ENCODE measurements around the gene GLA.

The GLA gene

DNA sequence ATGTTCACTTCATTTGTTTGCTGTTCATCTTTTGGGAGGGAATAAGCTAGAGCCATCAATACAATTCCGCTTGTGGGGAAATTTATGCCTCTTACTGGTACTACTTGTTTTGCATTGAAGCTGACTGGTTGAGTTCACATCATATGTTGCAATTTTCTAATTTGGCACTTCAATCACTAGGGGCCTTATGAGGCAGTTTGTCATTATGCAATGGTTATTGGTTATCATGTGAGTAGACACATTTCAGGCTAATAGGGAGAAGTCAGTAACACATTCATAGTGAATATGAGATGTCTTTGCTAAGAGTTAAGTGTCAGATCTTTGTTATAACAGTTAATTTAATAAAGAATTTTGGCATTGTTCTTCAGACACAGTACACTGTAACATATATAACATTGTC, 11.9 kb downstream of the GLA start:
- no peak for DNase-seq

DNA sequence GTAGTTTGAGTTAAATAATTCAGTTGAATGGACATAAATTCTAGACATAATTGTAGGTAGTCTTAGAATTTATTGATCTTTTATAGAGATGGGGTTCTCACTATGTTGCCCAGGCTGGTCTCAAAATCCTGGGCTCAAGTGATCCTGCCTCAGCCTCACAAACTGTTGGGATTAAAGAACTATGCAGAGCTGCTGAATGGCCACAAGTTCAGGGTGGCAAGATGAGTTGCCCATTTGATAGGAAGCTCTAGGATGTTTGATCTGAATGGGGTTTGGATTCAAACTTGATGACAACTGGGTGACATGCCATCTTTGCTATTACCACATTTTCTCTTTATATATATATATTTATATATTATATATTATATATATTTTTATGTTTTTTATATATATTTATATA, 13.4 kb downstream of the GLA start:
- DNase-seq = no peak

DNA sequence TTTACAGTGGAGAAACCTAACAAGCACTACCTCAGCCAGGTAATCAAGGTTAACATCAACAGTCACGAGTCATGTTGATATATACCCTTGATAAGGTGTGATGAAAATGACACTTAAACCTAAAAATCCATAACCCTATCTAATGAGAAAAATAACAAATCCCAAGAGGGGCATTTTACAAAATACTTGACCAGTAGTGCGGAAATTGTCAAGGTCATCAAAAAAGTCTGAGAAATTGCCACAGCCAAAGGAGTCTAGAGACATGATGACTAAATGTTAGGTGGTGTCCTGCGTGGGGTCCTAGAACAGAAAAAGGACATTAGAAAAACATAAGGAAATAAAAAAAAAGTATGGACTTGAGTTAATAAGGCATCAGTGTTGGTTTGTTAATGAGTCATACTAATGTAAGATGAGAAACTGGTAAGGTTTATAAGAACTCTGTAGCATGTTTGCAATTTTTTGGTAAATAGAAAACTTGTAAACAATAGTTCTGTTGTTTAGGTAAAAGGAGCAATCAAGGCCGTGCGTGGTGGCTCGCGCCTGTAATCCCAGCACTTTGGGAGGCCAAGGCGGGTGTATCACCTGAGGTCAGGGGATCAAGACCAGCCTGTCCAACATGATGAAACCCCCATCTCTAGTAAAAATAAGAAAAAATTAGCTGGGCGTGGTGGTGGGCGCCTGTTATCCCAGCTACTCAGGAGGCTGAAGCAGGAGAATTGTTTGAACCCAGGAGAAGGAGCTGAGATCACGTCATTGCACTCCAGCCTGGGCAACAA, 14.0 kb downstream of the GLA start:
- DNase-seq = no peak

DNA sequence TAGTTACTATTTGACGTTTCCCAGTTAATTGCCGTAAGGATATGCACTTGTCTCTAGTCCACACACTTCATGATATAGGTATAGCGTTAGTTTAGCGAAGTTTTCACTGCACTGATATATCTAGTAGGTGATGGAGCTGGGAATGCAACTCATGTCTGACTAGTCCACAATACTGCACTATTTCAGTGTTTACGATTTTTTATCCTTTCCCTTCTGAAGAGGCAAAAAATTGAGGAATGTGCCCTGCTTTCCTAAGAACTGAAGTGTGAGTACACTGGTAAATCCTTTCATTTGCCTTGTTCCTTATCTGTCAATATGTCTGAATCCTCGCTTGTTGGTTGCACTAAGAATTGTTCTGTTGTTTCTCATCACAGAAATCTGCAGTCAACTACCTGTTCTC, 15.9 kb downstream of the GLA start:
- no peak for DNase-seq

DNA sequence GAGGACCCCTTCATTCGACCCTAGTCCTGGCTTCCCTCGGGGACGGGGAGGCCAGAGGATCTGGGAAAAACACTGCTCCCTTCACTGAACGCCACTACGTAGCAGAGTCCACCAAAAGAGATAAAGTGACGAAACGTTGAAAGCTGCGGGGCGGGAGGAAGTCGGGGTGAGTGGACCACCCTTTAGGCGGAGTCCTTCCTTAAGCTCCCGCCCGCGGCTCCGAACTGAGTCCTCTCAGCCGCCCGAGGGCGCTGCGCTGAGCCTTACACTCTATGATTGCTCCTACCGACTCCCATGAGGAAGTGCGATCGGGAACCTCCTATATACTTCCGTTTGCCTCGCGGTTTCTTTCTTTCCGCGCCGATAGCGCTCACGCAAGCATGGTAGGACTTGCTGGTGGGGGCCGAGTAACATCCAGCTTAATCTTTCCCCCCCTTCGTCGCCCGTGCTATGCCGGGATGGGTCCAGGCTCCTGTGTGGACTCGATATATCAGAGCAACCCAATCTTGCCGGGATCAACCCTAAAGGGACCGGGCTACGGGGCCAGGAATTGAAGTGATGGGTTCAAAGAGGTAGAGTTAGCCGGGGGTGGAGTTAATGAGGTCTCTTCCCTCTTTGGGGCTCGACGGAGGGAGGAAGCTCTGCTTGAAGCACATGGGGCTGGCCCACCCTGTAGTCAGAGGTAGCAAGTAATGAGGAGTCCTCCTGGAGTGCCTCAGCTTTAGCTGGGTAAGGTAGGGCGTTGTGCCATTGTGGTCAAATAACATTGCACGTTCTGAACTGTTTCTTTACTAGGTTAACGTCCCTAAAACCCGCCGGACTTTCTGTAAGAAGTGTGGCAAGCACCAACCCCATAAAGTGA, 16.8 kb downstream of the GLA start, which contains the start of gene RPL36A:
Gene RPL36A, plus strand, starts transcription at position 348 of the 862 bp plus-strand sequence. Its CDS starts 33 bp downstream, at position 381.
- DNase-seq = peak; percentile 91

DNA sequence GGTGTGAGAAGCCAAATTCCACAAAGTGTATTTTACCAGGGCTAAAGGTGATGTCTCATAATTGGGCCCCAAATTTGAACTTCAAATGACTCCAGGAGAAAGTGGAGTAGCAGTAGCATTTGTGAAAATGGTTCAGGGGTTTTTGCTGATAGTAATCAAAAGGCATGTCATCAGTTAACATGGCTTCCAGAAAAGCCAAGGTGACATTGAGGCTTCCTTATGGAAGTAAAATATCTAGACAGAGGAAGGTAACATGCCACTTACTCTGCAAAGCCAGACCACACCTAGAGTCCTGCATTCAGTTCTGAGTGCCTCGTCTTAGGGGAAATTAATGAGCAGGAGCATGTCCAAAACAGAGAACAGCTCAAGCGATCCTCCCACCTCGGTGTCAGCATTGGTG, 19.1 kb downstream of the GLA start:
- DNase-seq = no peak

DNA sequence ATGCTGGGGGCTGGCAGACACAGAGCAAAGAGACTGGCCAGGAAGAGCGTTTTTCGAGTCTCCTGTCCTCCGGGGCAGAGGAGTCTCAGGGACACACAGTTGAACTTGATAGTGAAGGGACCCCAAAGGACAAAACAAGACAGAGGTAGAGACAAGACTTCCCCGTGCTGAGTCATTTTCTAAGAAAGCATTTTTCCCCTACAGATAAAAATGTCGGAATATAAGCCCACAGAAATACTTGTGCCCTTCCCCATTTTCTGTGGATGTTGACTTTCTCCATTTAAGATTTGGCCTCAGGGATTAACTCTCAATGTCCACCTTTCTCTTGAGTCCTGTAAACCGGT, 21.2 kb downstream of the GLA start:
- no peak for DNase-seq

DNA sequence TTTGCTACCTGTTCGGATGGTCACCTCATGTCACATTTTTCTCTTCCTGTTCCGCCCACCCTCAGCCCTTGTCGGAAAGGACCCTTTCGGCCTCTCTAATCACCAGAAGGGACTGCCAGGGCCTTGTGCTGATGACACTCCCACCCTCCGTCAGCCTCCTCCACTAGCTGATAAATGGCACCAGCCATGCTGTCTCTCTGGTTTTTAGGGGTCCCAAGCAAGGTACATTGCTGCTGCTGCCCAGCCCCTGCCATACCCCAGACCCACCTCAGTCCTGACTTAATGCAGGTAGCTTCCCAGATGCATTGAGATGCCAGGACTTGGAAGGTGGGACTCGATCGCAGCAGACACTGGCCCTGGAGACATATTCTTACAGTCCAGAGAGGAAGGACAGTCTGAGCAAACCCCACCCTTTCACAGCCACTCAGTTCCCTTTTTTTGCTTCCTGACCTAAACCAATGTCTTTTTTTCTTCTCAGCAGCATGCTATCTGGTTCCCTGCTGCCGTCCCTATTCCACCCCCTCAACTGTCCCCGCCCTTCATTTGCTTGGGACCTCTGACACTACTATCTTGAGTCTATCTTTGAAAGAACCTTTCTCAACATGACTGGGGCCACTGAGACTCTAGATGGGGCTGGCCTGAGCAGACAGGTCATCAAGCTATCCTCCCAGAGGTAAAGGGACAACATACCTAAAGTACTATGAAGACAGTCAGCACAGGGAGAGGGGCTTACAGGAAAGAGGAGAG, 21.8 kb downstream of the GLA start, which contains the start of gene BTK:
Gene BTK, minus strand, starts transcription at position 397 of the 747 bp plus-strand sequence. CDS start 10,907 bp downstream, outside the sequence.
- DNase-seq = no peak

DNA sequence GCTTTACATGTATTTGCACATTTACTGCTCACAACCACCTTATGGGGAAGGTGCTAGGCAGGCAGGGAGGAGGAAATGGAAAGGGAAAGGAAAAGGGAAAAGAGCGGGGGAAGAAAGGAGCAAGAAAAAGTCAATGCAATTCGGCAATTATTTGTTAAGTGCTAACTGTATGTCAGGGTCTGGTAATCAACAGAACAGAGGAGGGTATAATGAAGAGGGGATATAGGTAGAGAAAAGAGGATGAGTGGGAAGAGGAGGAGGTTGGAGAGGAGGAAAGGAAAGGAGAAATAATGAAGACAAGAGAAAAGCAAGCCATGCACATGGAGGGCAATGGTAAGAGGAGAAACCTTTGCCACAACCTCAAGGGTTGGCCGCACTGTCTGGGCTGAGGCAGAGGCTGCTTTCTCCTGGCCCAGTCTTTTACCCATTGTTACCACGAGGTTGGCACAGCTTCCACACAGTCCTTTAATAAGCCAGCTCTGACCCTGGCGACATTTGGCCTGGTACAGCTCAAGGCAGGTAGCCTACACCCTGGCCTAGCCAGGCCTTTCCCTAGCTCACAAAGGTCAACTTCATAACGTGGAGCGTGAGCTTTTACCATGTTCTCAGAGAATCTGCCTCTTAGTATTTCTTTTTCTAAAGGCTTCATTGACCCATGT, 22.6 kb downstream of the GLA start:
- DNase-seq = no peak

DNA sequence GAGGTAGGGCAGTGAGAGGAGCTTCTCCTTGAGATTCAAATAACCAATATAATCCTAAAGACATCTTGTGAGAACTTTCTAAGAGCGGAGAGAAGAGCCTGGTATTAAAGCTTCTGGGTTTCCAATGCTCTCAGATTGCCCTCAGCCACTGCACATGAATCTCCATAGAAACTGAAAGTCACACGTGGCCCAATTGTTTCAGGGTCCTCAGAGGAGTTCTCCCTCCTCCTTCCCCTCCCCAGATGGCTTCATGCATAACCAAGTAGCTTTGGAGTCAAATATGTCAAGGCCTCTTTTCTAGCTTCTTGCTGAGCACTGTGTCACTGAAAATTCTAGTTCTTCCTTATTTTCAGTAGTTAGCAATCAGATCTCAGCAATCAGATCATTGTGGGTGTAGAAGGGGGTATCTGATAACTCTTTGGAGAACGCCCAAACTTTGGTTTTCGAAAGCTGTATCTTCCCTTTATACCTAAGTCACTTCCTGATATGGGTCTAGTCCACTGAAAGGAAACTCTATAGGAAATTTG, 24.0 kb downstream of the GLA start:
- DNase-seq = no peak

DNA sequence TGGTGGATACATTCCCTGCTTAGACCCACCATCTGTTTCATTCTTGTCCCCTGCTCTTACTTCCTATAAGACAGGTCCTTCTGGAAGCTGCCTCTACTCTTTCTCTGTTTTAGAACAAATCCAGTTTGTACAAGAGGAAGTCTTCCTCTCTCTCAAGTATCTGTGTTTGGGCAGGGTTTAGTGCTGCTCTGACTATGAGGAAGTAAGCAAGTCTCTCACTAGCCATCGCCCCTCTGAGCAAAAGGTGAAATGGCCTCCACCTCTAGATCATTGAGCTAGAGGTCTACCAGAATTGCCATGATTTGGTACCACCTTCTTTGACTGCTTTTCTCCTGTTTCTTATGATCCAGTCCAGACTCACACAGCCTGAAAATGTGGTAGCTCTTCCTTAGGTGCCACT, 30.2 kb downstream of the GLA start:
- no peak for DNase-seq

DNA sequence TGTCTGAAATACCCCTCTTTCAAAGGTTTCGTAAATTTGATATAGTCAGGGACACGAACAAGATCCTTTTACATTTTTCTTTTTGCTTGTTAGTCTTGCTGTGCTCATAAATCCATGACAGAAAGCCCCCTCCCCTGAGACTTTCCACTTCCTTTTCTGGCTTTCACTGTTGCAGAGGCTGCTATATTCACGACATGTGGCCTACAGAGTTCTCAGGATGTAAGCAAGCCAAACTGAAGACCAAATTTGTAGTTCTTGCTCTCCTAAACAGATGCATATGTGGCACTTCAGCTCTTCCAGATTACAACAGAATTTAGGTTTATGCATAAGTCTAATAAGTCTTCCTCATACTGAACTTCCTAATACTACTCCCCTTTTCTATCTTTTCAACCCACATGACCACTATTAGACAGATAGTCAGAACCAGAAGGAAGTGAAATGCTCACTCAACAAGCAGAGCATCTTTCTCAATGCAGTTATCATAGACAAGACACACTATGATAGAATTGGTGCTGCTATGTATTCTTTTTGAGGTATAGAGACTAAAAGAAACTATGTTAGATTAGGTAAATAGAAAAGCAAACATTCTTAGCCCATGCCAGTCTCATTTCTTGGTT, 36.7 kb downstream of the GLA start:
- DNase-seq = no peak

DNA sequence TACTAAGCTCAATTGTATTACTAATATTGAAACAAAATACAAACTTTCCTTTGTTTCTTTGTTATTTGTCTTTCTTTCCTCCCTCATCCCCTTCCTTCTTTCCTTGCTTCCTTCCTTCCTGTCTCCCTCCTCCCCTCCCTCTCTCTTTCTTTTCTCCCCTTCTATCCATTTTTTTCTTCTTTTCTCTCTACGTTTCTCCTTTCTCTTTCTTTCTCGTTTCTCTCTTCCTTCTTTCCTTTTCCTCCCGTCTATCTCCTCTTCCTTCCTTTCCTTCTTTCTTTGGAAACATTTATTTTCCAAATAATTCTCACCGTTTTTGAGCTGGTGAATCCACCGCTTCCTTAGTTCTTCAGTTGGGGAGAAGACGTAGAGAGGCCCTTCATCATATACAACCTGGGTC, 38.0 kb downstream of the GLA start:
- no peak for DNase-seq

DNA sequence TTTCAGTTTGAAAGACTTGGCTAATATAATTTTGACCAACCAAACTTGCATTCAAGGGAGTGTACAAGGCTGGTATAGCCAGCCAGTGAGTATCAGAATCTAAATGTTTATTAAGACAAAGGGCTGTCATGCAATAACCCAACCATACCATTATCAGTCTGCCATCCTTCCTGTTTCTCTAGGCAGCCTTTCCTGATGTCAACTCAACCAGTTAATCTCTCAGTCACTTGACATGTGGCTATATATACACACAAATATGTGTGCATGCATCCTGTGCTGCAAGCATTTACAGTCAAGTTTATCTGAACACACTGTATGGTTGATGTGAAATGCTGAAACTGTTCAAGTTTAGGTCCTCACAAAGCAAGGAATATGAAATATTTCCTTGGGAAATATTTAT, 38.9 kb downstream of the GLA start:
- DNase-seq = no peak

DNA sequence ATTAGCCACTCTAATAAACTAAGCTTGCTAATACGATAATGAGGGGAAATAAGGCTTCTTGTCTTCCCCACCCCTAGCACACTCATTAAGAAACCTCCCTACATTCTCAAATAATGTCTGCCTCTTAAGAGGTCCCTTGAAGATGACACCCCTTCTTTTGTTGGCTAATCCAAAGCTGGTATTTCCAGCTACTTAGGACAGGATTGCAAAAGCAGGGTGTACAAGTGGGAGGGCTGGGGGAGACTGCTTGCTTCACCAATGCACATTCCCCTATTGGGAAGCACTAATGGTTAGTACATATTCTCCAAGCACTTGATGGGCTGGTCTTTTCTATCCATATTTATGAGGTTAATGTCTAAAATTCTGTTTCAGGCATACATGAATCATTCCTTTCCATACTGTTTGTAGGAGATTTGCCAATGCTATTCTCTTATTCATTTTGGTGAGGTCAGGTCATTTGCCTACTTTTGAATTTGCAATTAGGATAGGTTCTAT, 42.4 kb downstream of the GLA start:
- DNase-seq = no peak

DNA sequence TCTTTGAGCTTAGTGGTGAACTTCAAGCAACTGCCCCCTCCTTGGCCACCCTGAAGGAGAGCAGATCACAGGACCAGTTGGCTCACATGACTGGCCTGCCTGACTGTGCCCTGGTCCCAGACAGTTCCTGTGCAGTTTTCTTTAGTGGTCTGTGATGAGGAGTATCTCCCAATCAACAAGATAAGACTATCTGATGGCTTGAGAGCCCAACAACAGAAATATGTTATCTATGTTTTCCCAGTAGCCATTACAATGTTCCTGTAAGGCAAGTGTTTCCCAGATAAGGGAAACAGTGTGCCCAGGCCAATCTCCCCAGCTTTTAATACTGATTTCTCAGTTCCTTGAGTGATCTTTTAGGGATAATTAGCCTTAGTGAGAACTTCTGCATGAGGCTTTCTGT, 45.0 kb downstream of the GLA start:
- no peak for DNase-seq

DNA sequence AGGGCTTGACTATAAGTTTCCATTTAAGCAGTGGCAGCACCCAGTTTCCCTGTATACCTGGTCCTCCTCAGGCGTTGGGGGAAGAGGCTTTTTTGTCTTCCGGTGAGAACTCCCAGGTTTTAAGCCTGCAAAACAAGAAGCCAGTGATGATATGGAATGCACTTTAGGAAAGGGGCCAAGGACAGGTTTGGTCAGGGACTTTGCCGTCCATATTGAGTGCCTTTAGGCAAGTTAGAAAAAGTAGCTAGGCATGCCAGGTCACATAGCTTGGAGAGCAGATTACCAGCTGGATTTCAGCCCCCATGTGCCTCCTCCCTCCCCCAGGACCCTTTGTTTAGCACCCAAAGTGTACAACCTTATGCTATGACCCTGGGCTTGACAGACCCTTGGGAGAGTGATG, 45.6 kb downstream of the GLA start:
- DNase-seq = no peak

DNA sequence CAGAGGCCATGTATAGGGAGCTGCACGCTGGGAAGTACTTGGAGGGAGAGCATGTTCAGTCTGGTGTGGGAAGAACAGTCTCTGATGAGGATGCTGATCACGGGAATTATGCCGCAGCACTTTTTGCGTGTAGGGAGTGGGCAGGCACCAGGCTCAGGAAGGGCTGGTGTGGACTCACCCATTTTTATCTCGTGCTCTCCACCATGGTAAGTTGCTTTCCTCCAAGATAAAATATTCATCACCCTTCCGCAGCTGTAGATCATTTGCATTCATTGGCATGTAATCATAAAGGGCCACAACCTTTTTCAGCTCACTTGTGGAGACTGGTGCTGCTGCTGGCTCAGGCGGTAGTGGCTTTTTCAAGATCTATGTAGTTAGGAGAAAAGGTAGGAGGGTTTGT, 47.3 kb downstream of the GLA start:
- DNase-seq = no peak

DNA sequence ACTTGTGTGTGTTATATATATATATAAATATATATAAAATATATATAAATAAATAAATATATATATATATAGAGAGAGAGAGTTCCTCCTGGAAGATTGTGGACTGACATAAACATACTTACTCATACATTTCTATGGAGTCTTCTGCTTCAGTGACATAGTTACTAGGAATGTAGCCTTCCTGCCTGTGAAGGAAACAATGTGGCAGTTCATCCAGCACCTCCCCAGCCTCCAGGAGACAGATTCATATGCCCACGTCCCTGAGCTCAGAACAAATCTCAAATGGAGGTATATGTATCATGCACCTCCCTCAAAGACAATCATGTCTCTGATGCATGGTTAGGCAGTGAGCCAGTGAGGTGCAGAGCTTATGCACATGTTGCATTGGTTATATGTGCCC, 47.8 kb downstream of the GLA start:
- no peak for DNase-seq

DNA sequence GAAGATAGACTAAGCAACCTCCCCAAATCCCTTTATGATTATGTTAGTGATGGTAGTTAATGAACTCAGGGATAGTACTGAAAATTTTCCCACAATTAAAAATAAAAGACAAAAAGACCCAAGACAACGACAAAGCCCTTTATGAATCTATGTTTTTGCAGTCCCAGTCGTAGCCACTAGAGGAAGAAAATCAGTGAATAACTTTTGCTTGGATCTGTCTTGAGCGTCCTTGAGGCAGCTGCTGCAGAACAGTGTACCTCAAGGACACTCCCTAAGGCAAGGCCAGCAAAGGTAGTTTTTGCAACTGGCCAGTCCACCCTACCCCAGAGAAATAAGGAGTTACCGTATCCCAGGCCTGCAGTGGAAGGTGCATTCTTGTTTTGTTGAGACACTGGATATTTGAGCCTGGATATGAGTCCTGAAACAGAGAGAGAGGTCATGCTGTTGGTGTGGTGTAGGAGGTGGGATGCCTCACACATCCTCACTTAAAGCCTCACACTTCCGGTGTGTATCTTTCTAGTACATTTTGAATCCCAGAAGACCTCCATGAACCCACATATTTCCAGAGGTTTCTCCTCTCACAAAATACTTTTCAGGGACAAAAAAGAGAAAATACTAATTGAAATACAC, 50.4 kb downstream of the GLA start:
- DNase-seq = no peak

DNA sequence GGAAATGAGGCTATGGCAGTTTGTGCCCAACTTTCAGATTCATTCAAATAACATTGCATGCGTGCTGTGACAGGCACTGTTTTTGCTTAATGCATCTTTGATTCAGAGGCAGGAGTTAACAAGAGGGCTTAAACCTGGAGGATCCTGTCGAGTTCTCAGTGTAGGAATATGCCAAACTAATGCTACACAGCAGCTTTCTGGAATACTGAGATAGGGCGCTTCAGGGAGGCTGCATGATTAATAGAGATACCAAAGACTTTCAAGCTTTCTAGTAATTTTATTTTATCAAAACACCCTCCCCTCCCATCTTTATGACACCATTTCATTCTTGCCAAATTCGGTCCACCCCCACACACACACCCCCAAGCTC, 58.5 kb downstream of the GLA start:
- DNase-seq = no peak
